Body of pancreas (tissue), 4 donors: ENCODE measurements around the gene MYO5B. TPM values are rescaled to one million over a fixed set of nuclear protein-coding genes. Genes with fewer than 3 reads are reported as not detected.

ENCODE experiments used
- ATAC-seq: fragments of 150-250 bp; one replicate; pipeline ENCODE4 v1.9.1; 2016
- DNase-seq, 4 donors: peaks; one replicate each; pipeline ENCODE4 v3.0.0-alpha.2; 2019
- H3K27ac ChIP-seq, 4 donors: fragments of 200-600 bp; sonication (generic); 1 replicate in 3 of 4; 2 replicates in 1 of 4; pipeline versions ENCODE4 v1.5.1 to v1.6.1; 2016 to 2019; ENCODE audit warnings: mild to moderate bottlenecking in 1 of 4, mixed read lengths in 1 of 4, moderate library complexity in 1 of 4
- H3K27me3 ChIP-seq, 2 donors: fragments of 200-600 bp; sonication (generic); one replicate each; pipeline ENCODE4 v1.6.0; 2016; ENCODE audit warnings: mild to moderate bottlenecking in 1 of 2
- H3K36me3 ChIP-seq, 2 donors: fragments of 200-600 bp; sonication (generic); replicated peaks in 1 of 2; 2 replicates each; pipeline ENCODE4 v1.5.1; 2016; ENCODE audit warnings: low read depth in 2 of 2; ENCODE audit not compliant: insufficient read depth in 1 of 2
- H3K4me1 ChIP-seq: fragments of 200-600 bp; sonication (generic); one replicate; pipeline ENCODE4 v1.6.0; 2016
- H3K4me3 ChIP-seq, 2 donors: fragments of 200-600 bp; sonication (generic); 1 replicate in 1 of 2; 2 replicates in 1 of 2; pipeline ENCODE4 v1.5.1; 2016 to 2019
- H3K9me3 ChIP-seq, 3 donors: fragments of 200-600 bp; sonication (generic); 1 replicate in 2 of 3; 2 replicates in 1 of 3; pipeline ENCODE4 v1.5.1; 2016
- POLR2A ChIP-seq, 3 donors: fragments of 450-650 bp; IDR thresholded peaks; one replicate each; pipeline ENCODE4 v1.6.1; 2016; ENCODE audit warnings: antibody characterized with exemption in 3 of 3, mild to moderate bottlenecking in 2 of 3
- WGBS, 2 donors: methylation state at CpG; one replicate each; pipeline ENCODE4 v1.1.5; 2017; 5-methylcytosine and 5-hydroxymethylcytosine counted together
- intact Hi-C: fragments of 100-400 bp; cut with DNase I; formaldehyde crosslinking; loops from one replicate; pipeline ENCODE4 v1.15.1; 2023
- total RNA-seq, 2 donors: library from RNA; depleted of rRNA; stranded (reverse); fragments of >200 nt; gene quantifications; one replicate each; pipeline ENCODE4 v1.1.0, GENCODE V29; 2016
- TF ChIP-seq, protein P1 (sequence below), 7 experiments: fragments of 450-650 bp in 4 of 7; fragments of 200-600 bp in 3 of 7; sonication (generic) in 3 of 7; IDR thresholded peaks; one replicate each; pipeline ENCODE4 v1.5.1; 2016 to 2019; ENCODE audit warnings: antibody characterized with exemption in 7 of 7

Gene MYO5B
- total RNA-seq, 2 donors from 2014 or later = 17.1 to 18.2 TPM

DNA sequence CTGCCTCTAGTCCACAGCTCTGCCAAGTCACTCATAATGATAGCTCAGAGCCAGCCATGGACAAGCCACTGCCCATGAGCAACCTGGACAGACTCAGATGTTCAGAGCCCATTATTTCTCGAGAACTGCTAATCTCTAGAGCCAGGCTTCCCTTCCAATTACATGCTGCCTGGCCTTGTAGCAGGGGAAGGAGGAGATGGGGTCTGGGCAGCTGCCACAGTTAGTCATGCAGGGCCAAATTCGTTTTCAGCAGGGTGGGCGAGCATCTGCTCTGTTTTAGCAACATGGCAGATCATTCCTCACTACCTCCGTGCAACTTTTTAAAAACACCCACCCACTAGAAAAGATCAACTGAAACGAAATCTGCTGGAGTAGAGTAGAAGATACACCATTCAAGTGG, 141.8 kb downstream of the MYO5B start:
- 63 to 66% methylated on average over 5 of the region's 5 CpGs for WGBS, 2 donors
- H3K36me3 ChIP-seq = no peaks in the 10 kb centered on the region
- no peak overlapping the region for H3K27ac ChIP-seq
- intact Hi-C loops = no loop called here
- H3K9me3 ChIP-seq = no peaks in the 10 kb centered on the region
- ATAC-seq = no peak
- no peaks in the 10 kb centered on the region for H3K4me1 ChIP-seq
- DNase-seq = no peak
- TF ChIP-seq, protein P1, sequence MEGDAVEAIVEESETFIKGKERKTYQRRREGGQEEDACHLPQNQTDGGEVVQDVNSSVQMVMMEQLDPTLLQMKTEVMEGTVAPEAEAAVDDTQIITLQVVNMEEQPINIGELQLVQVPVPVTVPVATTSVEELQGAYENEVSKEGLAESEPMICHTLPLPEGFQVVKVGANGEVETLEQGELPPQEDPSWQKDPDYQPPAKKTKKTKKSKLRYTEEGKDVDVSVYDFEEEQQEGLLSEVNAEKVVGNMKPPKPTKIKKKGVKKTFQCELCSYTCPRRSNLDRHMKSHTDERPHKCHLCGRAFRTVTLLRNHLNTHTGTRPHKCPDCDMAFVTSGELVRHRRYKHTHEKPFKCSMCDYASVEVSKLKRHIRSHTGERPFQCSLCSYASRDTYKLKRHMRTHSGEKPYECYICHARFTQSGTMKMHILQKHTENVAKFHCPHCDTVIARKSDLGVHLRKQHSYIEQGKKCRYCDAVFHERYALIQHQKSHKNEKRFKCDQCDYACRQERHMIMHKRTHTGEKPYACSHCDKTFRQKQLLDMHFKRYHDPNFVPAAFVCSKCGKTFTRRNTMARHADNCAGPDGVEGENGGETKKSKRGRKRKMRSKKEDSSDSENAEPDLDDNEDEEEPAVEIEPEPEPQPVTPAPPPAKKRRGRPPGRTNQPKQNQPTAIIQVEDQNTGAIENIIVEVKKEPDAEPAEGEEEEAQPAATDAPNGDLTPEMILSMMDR (IDR thresholded peaks at IDR 0.05) = no peak
- no peak for TF ChIP-seq POLR2A (IDR thresholded peaks at IDR 0.05)
- no peaks in the 10 kb centered on the region for H3K27me3 ChIP-seq
- H3K4me3 ChIP-seq = no peak overlapping the region

DNA sequence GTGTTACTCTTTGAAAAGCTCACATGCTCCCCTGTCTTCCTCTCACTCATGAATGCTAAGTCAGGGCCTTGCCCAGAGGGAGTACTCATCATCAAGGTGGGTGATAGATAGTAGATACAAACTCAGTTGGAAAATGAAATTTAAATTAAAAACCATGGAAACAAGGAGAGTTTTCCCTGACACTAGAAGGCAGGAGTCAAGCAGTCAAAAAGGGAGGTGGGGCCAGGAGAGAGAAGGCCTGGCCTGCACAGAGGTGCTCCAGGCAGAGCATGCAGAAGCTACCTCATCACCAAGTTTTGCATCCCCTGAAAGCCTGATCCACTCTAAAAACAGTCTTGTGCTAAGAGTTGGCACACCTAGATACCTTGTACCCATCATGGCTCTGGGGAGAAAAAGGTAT, 143.7 kb downstream of the MYO5B start:
- no peaks in the 10 kb centered on the region for H3K27me3 ChIP-seq
- DNase-seq = peak in 2 of 4 donors; percentile 8 to 23
- intact Hi-C loops = no loop called here
- H3K9me3 ChIP-seq = no peaks in the 10 kb centered on the region
- no peak for ATAC-seq
- no peak for TF ChIP-seq POLR2A (IDR thresholded peaks at IDR 0.05)
- TF ChIP-seq, protein P1 (IDR thresholded peaks at IDR 0.05) = peak in 5 of 7 experiments; percentile 16 to 46 (median 41)
- no peaks in the 10 kb centered on the region for H3K4me1 ChIP-seq
- no peak overlapping the region for H3K4me3 ChIP-seq
- H3K27ac ChIP-seq = no peak overlapping the region
- no peaks in the 10 kb centered on the region for H3K36me3 ChIP-seq

GRCh38 chr18:50045126-50045525, 149.8 kb downstream of the MYO5B start:
- 79 to 82% methylated on average over 4 of the region's 4 CpGs for WGBS, 2 donors
- Histone ChIP-seq H3K9me3 (no peaks in the 10 kb centered on the region), H3K4me1 (no peaks in the 10 kb centered on the region), H3K27me3 (no peaks in the 10 kb centered on the region), H3K27ac (no peak overlapping the region), H3K4me3 (no peak overlapping the region), H3K36me3 (no peaks in the 10 kb centered on the region)
- ATAC-seq (no peak), DNase-seq (no peak)
- TF ChIP-seq, protein P1 (IDR thresholded peaks at IDR 0.05) = no peak
- no peak for TF ChIP-seq POLR2A (IDR thresholded peaks at IDR 0.05)
- intact Hi-C loops = no loop called here

DNA sequence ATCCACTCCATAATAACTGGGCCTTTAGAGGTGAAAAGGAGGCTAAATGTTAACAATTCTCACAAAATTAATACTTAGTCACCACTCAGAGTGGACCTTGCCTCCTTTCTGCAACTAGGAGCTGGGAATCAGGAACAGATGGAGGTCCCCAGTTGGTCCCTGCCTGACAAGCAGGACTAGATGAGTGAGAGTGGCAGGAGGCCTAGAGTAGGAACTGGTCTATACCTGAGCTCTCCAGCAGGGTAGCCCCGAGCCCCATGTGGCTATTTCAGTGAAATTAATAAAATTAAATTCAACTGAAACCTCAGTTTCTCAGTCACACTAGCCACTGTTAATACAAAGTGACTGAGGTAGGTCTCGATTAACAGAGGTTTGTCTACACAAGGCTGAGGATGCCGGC, 150.5 kb downstream of the MYO5B start:
- Histone ChIP-seq H3K36me3 (no peaks in the 10 kb centered on the region), H3K27ac (no peak overlapping the region), H3K4me1 (no peaks in the 10 kb centered on the region), H3K9me3 (no peaks in the 10 kb centered on the region), H3K27me3 (no peaks in the 10 kb centered on the region), H3K4me3 (no peak overlapping the region)
- intact Hi-C loops = no loop called here
- DNase-seq = peak in 1 of 4 donors; percentile 12
- WGBS, 2 donors = 65 to 66% methylated on average over 3 of the region's 3 CpGs
- no peak for ATAC-seq
- no peak for TF ChIP-seq POLR2A (IDR thresholded peaks at IDR 0.05)
- TF ChIP-seq, protein P1 (IDR thresholded peaks at IDR 0.05) = peak in 2 of 7 experiments; percentile 4 to 8

DNA sequence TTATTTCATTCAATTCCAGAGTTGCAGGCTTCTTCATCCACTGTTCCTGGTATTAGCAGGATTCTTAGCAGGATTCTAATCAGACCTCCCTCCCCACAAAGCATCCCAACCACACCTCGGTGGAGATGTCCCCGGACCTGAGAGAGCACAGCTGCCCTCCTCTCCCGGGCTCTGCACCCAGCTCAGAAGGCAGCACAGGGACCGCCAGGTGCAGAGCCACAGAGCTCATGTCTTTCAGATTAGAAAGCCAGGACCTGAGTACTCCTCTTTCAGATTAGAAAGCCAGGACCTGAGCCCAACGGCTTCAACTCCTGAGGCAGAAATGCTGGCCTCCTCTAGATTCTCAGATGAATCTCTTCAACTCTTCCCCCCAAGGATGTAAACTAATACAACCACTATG, 152.3 kb downstream of the MYO5B start:
- DNase-seq (no peak), ATAC-seq (no peak)
- H3K36me3 ChIP-seq = no peaks in the 10 kb centered on the region
- WGBS, 2 donors = 76 to 89% methylated on average over 5 of the region's 5 CpGs
- no peak for TF ChIP-seq POLR2A (IDR thresholded peaks at IDR 0.05)
- TF ChIP-seq, protein P1 (IDR thresholded peaks at IDR 0.05) = no peak
- no peaks in the 10 kb centered on the region for H3K9me3 ChIP-seq
- no peaks in the 10 kb centered on the region for H3K4me1 ChIP-seq
- no peak overlapping the region for H3K4me3 ChIP-seq
- intact Hi-C loops = no loop called here
- no peak overlapping the region for H3K27ac ChIP-seq
- no peaks in the 10 kb centered on the region for H3K27me3 ChIP-seq
